GM18909 (cell line): ENCODE measurements around the gene SMIM27.
"Not testable (repeated sequence)": the region's sequence is repeated elsewhere in the genome, so short reads cannot be mapped to it uniquely, and the experiment has no call there.

Experiments used
- ATAC-seq: cut with Tn5 transposase; IDR thresholded peaks from one replicate; pipeline ENCODE4 v1.9.1; 2021; ENCODE audit warnings: mild to moderate bottlenecking; ENCODE audit not compliant: unreplicated experiment, poor library complexity

Gene SMIM27

DNA sequence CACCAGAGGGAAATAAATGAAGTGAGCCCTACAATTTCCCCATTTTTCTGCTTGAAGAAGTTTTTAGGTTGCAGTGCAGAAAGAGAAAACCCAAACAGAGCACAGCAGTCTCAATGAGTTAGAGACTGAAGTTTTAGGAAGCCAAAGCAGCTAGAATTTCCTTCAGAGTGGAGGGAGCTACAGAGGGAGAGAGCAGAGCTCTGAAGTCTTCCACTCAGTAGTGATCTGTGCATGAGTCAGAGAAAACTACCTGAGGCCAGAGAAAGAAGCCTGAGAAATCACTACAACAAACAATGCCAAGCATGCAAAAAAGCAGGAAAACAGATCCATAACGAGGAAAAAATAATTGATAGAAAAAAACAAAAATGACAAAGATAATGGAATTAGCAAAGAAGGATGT, 38.8 kb downstream of the SMIM27 start:
- no peak for ATAC-seq

DNA sequence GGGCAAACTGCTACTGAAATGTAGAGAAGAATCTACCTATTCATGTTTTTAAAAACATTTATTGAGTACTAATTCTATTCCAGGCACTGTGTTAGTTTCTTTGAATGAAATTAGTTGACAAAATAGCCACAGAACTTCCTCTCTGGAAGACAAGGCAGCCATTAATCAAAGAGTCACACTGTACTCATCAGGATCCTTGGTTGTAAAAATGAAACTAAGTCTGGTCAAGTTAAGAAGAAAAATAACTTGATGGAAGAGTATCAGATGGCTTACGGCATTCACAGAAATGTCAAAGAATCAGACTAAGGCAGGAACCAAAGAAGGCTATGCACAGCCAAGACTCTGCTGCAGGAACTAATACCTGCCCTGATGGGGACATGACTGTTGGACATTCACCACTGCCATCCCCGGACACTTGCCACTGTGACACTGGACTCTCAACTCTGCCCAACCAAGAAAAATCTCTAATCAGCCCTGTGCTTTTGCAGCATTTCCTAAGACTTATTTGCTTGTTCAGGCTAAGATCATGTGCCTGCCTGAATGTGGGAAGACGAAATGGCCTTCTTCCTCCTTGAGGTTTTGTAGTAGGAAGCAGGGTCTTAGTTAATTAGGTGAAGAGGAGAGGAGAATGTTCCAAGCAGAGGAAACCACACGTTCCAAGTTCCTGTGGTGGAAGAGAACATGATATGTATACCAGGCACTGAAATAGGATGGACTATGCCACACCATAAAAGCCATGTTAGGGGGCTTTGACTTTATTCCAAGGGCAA, 44.2 kb downstream of the SMIM27 start:
- ATAC-seq = no peak

DNA sequence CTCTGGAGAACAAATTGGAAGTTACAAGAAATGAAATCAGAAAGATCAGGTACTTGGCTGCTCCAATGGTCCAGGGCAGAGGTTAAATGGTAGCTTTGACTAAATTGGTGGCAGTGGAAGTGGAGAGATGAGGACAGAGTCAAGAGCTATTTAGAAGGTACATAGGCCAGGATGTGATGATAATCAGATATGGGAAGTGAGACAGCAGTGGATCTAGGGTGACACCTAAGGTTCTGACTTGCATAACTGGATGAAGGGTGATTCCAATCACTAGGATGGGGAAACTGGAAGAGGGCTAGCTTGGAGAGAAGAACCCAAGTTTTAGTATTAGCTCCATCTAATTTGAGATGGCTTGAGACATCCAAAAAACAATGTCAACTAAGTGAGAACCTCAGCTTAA, 44.8 kb downstream of the SMIM27 start:
- no peak for ATAC-seq

DNA sequence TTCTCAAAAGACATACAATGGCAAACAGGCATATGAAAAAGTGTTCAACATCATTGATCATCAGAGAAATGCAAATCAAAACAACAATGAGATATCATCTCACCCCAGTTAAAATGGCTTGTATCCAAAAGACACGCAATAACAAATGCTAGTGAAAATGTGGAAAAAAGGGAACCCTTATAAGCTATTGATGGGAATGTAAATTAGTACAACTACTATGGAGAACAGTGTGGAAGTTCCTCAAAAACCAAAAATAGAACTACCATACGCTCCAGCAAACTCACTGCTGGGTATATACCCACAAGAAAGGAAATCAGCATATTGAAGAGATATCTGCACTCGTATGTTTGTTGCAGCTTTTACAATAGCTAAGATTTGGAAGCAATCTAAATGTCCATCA, 46.9 kb downstream of the SMIM27 start:
- not testable (repeated sequence) for ATAC-seq
